Embryonic facial prominence (tissue), 1 donor: ENCODE results near the gene PON2.
"Not testable (repeated sequence)": the region's sequence is repeated elsewhere in the genome, so short reads cannot be mapped to it uniquely, and the experiment has no call there.

Experiments used
- DNase-seq: peaks from one replicate; pipeline ENCODE4 v3.0.0-alpha.2; 2016; ENCODE audit errors: extremely low spot score

Gene PON2

DNA sequence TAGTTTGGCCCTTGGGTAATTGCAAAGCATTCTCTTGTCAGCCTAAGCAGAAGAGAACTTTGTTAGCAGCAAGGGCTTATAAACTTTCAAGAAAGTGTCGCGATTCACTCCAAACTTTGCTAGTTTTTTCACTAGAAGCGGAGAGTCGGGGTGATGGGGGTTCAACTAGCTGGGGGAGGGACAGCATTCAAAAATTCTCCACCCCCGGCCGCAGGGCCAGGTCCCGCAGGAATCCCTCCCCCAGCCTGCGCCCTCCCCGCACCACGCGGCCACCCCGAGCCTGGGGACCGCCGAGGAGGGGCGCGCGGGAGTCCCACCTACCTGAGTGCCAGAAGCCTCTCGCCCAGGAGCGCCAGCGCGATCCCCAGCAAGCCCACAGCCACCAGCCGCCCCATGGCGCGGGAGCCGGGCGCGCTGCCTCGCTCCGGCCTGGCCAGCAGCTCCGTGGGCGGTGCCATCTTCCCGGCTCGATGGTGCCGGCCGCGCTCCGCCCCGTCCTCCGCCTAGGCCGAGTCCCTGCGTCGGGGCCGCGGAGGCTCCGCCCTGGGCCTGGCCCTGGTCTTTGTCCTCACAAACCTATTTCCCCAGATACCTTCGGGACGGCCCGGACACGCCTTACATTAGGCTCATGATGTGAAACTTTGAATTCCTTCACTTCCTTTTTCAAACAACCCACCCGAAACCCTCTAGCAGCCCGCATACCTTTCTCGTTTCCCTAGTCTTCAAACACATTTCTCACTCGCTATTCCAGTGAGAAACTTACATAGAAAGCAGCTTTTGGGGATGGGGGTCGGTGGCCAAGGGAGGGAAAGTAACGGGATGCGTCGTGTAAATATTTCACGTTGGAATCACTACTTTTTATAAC lies at the start of gene PON2:
TSS of gene PON2 (minus strand) at position 472 of the 865 bp plus-strand sequence. CDS start at position 395, 77 bp downstream.
- DNase-seq = peak; percentile 16

DNA sequence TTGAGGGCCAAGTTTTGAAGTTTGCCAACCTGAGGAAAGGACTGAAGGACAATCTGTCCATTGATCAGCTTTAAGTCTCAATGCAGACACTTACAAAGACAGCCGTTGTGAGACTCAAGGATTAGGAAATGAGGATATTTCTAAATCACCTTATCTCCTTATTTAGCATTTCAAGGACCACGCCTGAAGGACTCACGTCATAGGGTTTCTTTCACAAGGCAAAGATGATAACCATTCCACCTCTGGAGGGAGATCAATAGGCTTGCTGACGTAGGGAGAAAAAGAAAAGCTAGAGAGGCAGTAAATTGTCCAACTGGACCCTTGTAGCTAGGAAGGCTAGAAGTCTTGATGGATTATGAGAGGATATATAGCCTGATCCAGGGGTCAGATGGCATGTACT lies 47.6 kb upstream of the PON2 start:
- no peak for DNase-seq

DNA sequence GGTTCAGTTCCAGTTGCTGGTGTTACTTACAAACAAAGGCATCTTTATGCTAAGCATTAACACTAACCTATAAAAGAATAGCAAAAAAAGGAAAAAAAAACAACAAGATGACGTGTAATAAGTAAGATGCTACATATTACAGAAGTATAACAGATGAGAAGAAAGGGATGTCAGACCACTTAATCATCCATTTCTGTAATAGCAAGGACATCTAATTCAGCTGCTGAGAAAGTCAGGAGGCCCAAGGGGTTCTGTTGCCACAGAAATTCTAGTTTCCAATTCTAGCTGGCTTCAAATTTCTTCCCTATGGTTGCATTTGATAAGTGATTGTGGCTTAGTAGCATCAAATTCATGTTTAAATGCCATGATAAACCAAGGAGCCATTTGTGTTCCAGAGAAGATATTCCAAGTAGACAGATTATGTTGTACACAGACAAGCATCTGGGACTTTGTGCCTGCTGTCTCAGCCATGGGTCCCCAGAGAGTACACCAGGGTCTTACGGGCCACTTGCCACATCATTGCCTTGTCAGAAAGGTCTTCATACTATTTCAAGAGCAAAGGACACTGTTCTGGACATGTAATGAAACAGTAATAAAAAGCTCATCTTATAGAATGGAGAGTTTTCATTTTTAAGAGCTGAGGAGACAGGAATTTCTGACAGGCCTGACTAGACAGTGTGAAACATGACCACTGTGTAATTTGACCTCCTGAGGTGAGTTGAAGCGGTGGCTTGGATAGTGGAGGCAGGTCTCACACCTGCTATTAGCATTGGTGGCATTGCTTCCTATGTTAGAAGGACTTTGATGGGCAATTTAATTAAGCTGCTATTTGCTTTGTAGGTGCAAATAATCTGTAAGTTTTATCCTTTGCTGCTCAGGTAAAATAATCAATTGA lies 46.7 kb upstream of the PON2 start:
- no peak for DNase-seq

DNA sequence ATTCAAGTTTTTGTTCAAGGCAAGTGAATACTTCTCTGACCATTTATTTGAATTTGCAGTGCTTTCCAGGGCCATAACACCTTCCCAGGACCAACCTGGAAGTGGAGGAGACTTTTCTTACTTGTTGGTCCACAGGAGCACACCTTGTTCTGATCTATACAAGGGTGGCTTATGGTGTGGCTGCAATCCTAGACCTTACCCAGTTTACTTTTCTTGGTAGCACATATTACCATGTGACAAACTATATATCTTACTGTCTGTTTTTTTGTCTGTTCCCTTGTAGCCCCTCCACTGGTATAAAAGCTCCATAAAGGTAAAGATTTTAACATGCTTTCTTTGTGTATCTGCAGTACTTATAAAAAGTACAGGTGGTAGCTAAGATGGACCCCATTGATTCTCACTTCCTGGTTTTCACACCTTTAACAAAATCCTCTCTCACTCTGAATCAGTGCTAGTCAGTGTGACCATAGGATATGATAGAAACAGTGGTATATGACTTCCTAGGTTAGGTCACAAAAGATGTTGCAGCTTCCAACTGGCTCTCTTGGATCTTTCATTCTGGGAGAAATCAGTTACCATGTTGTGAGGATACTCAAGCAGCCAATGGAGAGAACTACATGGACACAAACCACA lies 45.3 kb upstream of the PON2 start:
- no peak for DNase-seq

DNA sequence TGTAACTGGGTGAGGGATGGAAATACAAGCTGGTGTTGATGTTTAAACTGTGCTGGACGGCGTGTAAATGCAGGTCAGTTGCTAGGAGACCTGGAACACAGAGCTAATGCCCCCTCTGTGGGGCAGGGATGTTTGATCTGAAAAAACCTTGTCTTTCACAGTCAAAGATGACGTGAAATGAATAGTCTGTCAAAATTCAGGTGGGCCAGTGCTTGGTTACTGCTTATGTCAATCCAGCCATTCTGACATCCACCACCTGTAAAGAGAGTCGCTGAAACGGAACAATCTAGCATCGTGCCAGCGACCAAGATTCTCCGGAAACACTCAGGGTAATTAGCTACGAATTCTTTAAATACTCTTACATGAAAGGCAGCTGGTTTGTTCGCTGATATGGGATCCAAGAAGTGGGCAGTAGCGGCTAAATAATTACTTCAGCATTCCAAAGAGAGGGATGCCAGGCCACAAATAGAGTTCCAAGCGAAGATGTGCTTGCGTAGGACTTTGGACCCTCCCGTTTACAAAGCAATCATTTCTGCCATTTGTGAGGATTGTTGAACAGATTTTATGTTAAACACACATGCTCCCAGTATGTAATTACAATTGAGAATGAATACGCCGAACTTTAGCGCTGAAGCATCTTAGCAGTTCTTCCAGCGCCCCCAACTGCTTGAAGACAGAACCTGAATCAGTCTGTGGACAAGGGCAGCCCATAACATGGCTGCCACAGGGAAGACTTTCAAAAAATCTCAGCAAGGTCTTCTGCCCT lies 43.6 kb upstream of the PON2 start:
- DNase-seq = no peak

DNA sequence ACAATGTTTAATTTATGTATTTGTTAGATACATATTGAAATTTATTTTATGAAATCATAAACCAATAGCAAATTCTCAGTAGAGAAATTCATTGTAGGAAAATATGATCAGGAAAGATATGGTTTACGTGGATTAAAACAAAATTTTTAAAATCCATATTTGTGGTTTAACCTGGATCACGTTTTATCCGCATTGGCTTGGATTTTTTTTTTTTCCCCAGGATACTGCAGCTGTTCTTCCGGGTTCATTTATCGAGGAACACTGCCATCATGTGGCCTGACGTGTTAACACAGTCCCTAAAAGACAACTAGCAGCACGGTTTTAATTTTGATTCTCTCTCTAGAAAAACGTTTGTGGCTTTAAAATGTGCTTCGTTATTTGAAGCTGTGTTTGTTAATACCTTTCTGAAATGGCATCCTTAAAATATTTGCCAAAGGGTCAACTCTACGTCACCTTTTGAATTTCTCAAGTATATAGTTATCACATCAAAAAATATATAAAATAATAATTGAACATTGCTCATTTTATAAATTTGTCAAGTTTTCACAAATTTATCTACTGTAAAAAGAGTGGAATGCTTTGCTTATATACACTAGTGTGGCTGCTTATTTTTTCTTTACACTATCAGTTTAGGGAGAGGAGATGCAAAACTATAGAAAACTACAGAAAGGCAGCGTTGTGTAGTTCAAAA lies 42.2 kb upstream of the PON2 start:
- peak; percentile 60 for DNase-seq

DNA sequence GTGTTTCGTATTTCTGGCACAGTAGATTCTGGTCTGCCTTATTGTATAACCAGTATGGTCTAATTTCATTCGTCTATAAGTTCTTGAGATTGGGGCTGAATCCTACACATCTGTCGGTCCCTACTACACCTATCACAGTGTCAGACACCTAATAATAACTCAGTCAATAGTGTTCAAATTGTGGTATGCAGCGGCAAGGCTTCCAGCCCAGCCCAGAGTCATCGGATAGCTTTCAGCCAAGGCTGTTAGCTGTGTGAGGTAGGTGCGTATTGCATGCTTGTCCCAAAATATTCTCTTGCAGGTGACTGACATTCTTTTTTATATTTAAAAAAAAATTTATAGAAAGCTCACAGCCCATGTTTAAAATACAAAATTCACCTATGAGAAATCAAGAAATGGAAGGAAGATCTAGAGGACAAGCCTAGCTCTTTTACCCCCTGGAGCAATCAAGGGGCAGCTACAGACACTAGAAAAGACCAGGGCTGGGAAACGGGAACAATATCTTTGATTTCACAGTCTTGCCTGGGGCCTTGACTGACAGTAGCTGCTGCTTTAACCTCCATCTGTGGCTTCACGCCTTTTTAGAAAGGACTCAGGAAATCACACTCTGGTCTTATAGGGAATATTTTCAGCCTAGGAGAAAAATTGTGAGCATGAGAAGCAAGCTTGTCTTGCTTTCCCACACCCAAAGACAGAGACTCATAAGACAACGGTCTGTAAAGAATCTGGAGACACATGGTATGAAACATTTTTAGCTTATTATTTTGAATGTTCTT lies 41.4 kb upstream of the PON2 start:
- no peak for DNase-seq

DNA sequence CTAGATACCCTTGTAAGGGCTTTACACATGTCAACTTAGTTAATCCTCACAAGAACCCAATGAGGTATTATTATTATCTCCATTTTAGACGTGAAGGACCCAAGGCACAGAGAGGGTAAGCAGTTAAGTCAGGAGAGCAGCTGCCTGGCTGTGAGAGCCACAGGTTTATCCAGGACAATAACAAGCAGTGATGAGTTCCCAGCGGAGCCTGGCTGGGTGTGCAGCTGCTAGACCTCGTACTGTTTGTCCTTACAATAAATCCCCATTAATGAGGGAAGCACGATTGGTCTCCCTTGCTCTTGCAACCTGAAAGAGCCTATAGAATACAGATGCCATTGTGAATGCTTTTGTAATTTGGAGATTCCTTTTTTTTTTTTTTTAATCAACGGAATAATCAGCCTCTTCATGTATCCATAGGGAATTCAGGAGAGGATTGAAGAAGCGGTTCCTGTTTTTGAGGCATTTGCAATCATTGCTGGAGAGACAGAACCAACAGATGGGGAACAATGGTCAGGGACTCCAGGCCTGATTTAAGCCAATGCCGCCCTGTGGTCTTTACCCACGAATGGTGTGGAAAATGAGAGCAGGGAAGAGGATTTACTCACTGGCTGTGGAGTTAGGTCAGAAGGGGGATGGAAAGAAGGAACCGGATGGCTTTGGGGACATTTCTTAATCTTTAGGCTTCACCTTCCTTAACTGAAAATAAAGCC lies 38.6 kb upstream of the PON2 start:
- DNase-seq = no peak

DNA sequence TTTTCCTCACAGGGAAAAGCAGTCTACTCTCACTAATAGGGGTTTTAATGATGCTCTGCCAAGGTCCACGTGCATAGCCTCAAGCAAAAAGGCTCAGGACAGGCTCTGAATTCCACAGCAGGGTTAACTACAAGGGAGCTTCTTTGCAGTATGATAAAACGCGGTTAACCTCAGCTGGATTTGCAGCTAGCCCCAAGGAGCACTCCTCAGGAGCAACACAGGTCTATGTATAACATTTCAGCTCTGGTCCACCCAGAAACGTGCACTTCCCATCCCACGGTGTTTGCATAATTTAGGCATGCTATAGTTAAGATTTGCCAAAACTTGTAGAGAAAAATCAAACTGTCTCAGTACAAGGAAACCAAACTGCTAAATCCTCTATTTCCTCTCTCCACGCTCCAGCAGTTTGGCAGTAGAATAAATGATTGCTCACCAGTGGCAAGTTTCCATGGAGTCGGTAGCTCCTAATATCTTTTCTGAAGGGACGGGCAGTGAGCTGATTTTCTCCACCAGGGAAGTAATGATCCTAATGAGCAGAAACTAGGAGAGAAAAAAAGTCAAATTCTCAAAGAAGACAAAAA lies 37.8 kb upstream of the PON2 start:
- no peak for DNase-seq

DNA sequence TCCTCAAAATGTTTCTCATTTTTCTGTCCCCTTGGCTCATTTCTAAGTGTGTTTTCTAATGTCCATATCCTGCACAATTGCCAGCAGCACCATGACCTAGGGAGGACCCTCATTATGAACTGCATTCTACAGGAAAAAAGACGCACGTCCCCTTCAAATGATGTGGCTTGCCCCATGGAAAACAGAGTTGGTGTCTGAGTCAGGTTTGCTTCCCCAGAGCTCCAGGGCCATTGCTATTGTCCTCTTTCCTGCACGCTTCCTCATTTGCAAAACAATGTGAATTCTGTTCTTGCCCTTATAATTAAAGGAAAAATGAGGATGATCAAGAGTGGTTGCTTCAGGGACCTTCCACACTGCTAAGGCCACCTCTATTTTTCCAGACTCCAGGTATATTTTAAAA lies 36.2 kb upstream of the PON2 start:
- no peak for DNase-seq

DNA sequence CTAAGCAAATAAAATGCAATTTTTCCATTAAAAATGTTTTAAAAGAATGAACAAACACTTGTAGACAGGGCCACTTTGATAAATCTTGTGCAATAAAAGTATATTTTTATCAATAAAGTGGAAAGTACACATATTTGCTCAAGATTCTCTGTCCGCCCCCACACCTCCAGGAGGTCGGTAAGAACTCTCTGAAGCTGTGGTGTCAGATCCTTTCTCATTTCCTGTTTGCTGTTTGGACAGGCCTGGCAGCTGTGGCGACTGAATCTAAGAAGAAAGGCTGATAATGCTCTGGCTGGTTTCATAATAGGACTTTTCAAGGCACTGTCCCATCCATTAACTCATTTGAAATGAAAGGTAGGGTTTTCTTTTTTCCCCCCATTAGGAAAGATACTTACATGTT lies 35.6 kb upstream of the PON2 start:
- DNase-seq = no peak

DNA sequence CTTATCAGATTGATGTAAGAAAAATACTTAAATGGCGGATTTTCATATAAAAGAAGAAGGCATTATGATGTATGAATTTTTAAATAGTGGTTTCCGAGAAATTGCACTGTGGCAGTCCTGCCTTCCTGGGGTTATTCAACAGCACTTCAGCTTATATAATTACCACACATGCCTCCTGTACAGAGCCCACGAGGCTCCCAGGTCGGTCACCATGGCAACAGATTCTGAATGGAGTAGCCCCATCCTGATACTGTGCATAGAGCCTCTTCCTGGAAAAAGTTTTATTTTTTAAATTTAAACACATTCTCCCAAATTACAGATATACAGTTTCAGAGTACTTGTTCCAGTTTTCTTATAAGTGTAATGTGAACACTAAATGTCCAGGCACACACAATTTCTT lies 35.0 kb upstream of the PON2 start:
- no peak for DNase-seq

DNA sequence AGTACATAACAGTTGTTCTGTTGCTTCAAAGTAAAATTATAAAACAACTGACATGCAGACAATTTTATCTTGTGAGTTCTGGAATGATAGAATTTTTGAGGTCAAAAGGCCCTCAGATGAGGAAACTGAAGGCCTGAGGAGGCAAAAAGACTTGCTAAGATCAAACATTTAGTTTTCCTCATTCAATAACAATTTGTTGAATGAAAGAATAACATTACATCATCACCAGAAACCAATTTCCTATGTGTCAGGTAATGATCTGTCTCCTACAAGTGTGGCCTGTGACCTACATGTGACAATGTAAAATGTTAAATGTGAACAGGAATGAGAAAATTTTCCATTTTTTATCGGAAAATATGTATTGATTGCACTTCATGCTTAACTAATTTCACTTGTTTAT lies 34.4 kb upstream of the PON2 start:
- DNase-seq = no peak

DNA sequence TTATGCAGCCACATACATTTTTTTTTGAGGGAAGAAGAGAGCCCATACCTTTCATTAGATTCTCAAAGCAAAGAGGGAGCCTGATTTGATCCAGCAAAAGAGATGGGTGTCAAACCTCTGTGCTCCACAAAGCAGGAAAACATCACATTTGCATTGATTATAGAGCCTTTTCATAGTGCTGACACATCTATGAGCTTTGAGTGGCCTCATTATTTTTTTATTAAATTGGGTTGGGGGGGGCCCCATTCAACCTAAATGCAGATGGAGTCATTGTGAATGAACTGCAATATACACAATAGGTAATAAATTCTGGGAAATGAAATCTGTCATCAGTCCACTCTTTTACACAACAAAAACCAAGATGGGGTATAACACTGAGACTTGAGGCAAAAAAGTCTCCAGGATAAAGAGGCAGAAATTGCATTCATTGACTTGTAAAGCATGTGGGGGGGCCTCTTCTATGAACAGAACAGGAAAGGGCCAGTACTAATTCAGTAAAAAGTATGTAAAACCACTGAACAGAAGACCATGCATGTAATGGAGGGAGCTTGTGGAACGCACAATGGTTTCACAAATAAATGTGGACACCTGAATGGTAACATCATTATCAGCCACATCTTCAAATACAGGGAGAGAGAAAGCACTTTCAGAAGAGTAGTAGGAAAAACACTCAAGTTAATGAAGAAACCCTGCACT lies 33.2 kb upstream of the PON2 start:
- DNase-seq = no peak

DNA sequence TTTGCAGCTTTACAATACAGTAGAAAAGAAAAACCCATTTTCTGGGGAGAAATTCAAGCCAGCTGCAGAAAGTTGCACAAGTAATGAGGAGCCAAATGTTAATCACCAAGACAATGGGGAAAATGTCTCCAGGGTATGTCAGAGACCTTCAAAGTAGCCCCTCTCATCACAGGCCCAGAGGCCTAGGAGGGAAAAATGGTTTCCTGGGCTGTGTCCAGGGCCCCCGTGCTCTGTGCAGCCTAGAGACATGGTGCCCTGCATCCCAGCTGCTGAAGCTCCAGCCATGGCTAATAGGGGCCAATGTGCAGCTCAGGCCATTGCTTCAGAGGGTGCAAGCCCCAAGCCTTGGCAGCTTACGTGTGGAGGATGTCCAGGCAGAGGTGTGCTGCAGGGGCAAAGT lies 25.8 kb upstream of the PON2 start:
- not testable (repeated sequence) for DNase-seq

DNA sequence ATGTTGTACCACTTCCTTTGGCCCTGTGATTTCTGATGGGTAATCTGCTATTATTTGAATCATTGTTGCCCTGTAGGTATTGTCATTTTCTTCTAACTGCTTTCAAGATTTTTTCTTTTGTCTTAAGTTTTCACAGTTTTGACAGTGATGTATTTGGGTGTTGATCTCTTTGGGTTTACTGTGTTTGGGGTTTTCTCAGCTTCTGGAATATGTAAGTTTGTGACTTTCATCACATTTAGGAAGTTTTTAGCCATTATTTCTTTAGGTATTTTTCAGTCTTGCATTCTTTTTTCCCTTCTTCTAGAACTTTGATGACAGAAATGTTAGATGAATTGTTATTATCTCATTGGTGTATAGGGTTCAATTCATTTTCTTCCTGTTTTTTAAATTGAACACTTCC lies 23.1 kb upstream of the PON2 start:
- DNase-seq = no peak

DNA sequence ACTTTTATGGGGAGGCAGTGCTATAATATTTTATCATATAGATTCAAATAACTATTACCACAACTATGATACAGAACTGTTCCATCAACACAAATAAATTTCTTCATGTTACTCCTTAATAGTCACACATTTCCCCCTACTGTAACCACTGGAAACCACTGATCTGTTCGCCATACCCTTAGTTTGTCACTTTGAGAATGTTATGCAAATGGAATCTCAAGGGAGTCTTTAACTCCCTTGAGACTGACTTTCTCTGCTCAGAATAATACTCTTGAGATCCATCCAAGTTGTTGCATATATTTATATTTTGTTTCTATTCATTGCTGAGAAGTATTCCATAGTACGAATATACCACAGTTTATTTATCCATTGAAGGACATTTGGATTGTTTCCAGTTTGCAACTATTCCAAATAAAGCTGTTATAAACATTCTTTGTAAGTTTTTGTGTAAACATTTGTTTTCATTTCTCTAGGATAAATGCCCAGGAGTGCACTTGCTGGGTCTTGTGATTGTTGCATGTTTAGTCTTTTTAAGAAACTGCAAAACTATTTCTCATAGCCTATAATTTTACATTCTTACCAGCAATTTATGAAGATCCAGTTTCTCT lies 19.7 kb upstream of the PON2 start:
- no peak for DNase-seq

DNA sequence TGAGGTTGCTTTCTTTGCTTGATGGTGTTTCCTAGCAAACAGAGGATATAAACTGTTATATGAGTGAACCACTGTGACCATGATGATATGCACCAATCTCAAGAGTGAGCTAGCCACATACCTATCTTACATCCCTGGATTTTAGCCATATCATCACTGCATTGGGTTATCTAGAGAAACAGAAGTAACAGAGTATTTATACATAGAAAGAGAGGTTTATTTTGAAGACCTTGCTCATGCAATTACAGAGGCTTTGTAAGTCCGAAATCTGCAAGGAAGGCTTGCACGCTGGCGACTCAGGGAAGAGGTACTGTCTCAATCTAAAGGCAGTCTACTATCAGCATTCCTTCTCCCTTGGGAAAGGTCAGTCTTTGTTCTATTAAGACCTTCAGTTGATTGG lies 11.8 kb upstream of the PON2 start:
- DNase-seq = no peak
